GDM1 (cell line): Measurements from ENCODE around the gene MRPL43.

Source experiments
- DNase-seq: peaks from one replicate; lab custom pipeline; 2025; lab: John Stamatoyannopoulos, UW

MRPL43 gene

DNA sequence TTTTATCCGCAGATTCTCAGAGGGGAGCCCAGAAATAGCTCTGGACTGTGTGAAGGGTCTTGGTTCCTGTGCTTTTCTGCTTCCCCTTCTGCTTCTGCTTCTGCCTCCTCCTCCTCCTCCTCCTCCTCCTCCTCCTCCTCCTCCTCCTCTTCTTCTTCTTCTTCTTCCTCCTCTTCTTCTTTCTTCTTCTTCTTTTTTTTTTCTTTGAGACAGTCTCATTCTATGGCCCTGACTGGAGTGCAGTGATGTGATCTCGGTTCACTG, 32.1 kb upstream of the MRPL43 start:
- no peak for DNase-seq

DNA sequence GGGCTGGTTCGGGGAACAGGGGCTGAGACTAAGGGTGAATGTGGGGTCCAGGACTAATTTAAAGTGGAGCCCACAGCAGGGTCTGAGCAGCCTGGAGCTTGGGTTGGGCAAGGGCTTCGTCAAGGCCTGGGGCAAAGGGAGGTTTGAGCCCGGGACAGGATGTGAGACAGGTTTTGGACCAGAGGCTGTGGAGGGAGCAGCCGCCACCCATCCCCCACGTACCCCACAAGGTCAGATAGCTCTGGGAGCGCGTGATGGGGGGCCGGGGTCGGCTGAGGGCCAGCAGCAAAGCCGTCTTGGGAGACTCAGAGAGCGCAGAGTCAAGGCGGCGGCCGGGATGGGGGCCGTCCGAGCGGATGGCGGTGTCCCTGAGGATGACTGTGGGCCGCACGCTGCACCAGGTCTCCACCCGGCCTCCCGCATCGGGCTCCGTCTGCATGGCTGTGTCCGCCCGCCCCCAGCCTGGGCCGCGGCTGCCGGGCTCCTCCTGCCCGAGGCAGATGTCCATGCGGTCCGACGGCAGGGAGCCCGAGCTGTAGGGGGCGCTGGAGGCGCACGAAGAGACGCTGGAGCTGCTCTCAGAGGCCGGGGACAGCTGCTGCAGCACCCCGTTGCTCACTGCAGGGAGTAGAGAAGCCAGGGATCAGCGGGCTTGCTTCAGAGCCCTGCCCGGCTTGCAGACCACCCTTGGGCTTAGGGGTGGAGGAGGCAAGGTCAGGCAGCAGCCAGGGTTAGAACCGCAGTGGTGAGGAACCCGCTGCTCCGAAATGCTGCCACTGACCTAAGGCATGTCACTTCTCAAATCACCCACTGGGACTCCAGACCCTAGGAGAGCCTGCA, 31.5 kb upstream of the MRPL43 start:
- DNase-seq: peak; percentile 78

DNA sequence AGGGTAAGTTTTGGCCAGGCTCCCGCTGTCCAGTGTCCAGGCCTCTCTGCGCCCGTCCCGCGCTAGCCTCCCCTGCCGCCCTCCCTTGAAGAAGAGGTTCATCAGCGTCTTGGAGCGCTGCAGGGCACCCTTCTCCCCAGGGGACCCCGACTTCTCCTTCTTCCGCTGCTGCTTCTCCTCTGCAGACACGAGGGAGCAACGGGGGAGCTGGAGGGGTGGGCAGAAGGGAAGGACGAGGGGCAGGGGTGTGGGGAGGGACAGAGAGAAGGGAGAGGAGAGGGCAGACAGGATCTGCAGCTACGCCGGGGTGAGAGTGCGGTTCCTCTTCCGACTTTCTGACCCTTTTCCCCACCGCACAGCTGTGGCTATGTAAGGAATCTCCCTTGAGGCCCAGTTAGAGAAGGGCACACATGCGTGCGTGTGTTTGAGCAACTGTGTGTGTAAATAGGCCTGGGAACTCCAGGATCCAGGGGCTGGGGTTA, 30.9 kb upstream of the MRPL43 start:
- DNase-seq: no peak

DNA sequence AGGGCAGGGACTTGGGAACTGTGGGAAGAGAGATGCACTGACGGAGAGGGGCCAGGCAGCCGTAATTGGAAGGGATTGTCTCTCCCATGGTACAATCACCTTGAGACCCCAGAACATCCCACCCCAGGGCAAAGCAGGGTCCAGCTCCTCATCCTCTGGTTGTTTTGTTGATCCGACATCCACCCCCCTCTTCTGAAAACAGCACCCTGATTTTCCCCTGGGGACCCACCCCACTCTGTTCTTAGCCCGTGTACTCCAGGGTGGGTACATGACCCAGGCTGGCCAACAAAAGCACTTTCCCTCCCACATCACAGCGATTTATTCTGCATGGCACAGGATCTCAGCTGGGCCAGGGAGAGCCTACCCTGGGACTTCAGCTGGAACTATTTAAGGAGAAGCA, 29.5 kb upstream of the MRPL43 start:
- no peak for DNase-seq

DNA sequence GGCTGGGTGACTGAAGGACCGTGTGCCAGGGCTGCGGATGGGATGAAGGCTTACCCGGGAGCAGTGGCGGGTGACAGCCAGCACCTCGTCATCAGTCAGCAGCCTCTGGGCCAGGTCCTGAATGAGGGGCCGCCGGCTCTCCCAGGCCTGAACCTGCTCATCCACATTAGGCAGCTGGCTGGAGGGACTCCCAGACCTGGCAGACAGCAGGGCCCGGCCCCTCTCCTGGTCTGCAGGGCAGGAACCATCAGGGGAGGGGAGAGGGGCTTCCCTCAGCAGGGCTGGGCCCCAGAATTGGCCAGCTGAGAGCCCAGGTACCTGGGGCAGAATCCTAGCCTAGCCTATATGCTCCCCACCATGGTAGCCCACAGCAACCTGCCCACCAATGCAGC, 28.3 kb upstream of the MRPL43 start:
- no peak for DNase-seq

DNA sequence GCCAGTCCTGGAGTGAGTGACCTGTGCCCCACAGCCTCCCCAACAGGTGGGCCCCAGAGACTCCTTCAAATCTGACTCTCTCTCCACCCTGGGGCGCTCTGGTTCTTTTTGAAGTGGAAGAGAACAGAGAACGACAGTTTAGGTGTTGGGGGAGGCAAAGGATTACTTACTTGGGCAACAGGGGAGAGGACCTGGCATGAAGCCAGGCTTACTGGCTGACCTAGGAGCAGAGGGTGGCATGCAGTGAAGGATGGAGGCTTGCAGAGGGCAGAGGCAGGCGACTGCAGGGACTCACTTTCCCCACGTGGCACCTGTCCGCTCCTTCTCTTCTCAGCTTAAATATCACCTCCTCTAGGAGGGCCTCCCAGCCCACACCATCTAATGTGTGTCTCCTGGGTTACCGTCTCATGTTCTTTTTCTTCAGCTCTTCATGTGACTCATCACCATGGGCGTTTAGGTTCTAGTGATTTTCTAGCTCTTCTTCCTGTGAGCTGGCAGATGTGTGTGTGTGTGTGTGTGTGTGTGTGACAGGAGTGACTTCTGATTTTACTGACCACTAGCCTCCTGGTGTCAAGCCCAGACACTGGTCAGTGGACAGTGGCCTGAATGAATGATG, 27.8 kb upstream of the MRPL43 start:
- no peak for DNase-seq

DNA sequence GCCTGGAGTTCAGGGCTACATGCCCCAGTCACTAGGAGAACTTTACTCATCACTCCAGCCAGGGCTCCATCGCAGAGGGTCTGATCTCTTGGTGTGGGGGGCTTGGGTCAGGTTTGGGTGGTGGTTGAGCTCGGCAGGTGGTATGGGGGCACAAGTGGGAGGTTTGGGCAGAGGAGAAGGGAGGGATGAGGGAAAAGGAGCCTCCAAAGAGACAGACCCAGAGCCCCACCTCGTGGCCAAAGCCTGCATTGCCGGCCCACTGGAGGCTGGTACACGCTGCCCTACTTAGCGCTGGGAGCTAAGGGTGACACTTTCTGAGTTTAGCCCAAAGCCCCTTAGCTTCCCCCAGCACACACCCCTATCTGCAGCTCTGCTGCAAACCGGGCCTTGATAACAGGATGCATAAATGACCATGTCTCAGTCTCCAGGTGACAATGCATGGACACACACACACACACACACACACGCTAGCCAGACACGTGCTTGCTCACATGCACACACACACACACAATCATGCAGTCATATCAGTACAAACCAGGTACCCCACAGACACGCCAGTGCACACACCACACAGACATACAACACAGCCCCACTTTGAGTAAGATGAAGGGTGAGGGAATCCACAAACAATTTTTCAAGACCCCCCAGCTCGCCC, 27.1 kb upstream of the MRPL43 start:
- peak; percentile 45 for DNase-seq

DNA sequence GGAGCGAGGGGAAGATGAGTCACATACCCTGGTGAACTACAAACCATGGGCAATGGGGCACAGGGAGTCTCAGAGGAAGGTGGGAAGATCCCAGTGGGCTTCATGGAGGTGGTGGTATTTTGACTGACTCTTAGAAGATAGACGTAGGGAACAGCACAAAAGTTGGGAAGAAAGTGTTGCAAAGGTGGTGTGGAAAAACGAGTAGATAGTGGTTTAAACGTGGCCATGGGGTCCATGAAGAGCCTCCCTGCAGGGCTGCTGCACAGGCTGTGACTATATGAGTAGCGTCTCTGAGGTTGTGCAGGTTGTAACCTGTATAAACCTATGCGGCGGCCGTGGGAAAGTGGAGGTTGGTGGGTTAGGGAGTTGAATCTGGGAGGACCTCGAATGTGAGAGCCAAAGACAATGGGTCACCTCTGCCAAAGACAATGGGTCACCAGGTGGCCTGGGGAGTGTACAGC, 26.1 kb upstream of the MRPL43 start:
- no peak for DNase-seq

DNA sequence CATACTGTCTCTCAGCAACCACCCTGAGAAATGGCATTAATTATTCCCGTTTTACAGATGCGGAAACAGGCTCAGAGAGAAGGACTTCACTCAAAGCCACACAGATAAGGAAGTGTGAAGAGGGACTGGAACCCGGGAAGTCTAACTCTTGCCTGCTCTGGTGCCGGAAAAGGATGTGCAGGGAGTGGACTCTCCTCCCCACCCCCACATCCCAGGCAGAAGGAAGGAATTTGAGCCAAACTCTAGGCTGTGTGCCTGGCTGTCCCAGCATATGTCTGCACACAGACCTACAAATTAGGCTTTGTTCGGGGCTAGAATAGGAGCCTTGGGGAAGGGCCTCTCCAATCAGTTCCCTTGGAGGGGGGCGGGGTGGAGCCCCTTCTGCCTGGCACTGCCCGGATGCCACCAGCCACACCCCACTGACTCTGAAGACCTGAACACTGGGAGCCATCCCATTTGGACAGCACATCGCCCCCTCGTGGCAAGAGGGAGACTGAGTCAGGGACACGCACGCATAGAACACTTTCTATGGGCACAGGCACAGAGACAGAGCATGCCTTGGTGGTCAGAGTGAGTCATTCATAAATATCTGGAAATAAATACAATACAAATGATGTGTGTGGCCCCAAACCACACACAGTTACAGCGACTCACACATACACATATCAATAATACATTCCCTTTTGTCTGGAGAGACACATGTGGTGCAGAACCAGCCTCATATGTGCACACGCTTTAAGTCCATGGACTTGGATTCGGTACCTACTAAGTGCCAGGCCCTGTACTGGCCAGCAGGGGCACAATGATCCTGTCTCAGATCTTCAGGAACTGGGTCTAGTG, 25.4 kb upstream of the MRPL43 start:
- peak; percentile 67 for DNase-seq

DNA sequence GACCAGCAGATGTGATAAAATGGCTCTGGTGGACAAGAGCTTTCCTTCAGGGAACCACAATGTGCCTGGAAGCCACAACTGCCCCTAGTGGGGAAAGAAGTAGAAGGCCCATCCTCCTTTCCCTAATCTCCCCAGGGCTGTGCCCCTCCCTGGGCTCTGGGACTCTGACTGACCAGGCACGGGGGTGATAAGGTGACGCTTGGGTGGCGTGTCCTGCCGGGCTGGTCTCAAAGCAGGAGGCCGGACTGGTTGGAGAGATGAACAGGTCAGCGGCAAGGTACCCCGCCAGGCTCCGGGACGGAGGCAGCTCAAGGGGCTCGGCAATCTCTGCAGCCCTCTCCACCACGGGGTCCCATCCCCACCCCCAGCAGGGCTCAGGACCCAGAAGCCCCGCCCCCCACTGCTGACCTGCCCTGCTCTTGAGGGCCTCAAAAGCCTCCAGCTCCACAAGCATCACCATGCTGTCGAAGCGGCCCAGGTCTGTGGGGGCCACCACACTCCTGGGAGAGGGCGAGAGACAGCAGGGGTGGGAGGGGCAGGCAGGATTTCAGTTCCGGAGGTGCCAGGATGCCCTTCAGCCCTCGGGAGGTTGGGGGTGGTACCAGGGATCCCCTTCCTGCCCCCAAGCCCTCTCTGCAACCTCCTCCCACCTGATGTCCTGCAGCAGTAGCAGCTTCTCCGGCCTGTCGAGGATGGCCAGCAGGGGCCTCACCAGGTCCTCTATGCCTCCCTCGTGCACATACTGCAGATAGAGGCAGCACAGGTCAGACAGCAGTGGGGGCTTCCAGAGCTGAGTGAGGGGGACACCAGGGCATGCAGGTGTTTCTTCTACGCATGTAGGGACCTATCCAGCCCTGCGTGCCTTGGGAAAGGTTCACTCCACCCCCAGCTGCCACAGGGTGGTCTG, 24.5 kb upstream of the MRPL43 start:
- no peak for DNase-seq

DNA sequence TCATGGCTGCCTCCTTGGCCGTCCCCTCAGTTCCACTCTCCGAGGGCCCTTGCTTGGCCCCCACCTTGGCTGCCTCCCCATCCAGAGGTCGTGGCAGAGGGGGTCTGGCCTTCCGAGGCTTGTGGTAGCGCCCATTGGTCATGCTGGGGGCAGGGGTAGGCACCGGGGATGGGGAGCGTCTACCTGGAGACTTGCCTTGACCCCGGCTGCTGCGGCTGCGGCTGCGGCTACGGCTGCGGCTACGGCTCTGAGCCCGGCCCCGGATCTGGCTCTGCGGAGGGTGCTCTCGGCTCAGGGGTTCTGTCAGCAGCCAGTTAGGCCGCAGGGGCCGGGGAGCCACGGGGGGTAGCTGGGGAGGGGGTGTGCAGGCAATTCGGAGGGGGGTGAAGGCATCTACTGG, 23.0 kb upstream of the MRPL43 start:
- no peak for DNase-seq

DNA sequence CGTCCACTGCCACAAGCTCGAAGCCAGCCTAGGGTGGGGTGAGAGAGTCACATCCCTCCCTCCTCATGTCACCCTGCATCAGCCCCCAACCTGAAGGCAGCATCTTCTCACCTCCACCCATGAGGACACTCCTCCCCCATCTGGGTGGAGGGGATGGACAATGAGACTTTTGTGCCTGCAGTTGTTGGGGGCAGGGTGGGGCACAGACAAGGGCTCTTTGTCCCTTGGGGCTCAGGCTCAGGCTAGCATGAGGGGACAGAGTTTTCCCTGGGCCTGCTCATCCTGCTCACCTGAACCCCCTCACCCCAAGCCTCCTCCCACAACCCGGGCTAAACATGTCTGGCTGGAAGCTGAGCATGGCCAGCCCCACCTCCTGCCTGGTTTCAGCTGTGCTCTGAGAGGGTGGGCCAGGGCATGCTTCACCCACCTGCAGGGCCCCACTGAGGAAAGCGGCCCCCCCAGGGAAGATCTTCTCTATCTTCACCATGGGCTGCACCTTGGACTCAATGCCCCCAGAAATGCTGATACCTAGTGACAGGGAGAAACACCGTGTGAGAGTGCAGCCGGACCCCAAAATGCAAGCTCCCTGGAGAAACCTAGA, 21.6 kb upstream of the MRPL43 start:
- DNase-seq: no peak

DNA sequence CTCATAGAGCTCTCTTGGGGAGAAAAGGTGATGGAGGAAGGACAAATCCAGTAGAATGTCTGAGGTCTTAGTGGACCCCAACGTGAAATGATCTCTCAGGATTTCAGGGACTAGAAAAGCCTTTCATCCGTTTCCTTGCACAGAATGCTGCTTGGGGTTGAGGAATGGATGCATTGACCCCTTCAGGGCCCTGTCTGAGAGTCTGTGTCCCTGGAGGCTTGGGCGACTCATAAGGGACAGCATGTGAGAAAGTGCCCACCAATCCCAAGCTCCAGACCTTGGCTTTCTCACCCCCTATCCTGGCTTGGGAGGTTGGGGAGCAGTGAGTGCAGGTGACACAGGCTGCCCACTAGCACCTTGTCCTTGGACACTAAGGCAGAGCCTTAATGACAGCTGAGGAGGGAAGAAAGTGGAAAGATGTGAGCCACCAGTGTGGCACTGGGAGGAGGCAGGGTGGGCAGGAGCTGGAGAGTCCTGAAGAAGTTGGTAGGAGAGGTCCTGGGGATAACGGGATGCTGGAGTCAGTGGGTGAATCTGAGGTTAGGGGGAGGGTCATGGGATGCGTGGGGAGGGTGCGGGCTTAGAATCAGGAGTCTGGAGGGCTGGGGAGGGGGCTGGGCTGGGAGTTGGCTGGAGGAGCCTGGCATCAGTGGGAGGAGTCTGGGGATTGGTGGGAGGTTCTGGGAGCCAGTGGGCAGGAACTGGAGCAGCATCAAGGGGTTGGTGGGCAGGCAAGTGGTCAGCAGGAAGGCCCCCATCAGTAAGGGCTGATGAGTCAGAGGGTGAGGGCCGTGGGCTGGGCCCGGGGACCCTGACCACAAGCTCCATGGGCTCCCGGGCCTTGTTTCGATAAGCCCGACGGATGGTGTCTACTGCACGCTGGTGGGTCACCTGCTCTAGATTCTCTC, 20.9 kb upstream of the MRPL43 start:
- no peak for DNase-seq

DNA sequence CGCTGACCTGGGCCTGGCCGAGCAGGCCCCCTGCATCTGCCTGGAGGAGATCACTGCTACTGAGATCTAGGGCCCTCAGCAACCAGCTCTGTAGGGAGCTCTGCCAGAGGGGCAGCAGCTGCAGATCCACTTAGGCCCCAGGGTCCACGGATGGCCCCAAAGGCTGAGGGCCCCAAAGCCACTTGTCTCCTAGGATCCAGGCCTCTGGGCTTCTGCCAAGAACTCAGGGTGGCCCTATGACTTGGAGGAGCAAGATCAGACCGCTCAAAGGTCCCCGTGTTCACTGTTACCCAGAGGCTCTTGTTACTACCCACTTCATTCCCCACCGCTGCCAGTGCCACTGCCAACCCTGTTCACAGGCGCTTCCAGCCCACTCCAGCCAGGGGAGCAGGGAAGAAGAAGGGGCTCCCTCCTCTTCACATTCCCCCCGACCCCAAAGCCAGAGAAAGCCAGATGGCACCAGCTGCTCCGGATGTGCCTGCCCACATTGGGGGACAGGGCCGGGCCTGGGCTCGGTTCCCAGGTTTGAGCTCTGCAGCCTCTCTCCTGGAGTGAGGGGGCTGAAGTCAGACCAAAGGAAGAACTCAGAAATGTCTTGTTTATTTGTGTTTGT, 19.9 kb upstream of the MRPL43 start:
- DNase-seq: no peak

DNA sequence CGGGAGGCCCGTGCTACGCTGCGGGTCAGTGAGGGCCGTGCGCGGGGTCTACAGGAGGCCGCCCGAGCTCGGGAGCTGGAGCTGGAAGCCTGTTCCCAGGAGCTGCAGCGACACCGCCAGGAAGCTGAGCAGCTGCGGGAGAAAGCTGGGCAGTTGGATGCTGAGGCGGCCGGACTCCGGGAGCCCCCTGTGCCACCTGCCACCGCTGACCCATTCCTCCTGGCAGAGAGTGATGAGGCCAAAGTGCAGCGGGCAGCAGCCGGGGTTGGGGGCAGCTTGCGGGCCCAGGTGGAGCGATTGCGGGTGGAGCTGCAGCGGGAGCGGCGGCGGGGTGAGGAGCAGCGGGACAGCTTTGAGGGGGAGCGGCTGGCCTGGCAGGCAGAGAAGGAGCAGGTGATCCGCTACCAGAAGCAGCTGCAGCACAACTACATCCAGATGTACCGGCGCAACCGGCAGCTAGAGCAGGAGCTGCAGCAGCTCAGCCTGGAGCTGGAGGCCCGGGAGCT, 19.3 kb upstream of the MRPL43 start:
- DNase-seq: no peak

DNA sequence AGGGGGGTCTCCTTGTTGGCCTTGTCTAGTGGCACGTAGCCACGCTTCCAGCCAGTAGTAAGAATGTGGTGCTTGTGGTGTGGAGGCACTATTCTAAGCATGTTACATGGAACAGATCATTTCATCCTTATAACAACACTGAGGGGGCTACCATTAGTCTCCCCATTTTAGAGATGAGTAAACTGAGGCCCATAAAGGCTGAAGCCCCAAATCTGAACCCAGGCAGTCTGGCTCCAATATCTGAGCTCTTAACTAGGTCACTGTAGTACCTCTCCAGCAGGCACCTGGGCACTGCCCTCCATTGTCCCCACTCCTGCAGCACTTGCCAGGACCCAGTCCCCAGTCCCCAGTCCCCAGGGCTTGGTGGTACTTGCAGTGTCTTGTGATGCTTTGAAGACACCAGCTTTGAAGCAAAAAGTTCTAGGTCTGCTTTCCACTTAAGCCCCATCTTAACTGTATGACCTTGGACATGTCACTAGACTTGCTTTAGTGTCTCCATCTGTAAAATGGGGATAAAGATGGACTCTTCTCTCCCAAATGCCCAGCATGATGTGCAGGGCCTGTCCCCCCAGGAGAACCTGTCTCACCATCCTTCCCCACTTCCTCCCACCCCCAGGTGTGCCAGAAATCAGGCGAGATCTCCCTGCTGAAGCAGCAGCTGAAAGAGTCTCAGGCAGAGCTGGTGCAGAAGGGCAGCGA, 18.7 kb upstream of the MRPL43 start:
- no peak for DNase-seq

DNA sequence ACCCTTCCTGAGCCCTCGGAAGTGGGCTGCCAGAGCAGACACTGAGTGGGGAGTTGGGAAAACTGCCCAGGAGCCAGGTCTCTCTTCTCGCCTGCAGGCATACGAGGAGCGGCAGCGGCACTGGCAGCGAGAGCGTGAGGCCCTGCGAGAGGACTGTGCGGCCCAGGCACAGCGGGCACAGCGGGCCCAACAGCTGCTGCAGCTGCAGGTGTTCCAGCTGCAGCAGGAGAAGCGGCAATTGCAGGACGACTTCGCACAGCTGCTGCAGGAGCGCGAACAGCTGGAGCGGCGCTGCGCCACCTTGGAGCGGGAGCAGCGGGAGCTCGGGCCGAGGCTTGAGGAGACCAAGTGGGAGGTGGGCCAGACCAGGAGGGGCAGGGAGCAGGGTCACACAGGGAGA, 18.1 kb upstream of the MRPL43 start:
- DNase-seq: no peak

DNA sequence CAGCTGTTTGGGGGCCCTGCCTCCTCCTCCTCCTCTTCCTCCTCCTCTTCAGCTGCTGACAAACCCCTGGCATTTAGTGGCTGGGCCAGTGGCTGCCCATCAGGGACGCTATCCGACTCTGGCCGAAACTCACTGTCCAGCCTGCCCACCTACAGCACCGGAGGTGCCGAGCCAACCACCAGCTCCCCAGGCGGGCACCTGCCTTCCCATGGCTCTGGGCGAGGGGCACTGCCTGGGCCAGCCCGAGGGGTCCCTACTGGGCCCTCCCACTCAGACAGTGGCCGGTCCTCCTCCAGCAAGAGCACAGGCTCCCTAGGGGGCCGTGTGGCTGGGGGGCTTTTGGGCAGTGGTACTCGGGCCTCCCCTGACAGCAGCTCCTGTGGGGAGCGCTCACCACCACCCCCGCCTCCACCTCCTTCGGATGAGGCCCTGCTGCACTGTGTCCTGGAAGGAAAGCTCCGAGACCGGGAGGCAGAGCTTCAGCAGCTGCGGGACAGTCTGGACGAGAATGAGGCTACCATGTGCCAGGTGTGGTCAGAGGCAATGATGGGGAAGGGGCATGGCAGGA, 16.4 kb upstream of the MRPL43 start:
- no peak for DNase-seq
